Measurements from ENCODE around the gene NLGN2. TPM values are rescaled to one million over a fixed set of nuclear protein-coding genes. Genes with fewer than 3 reads are reported as not detected.

NLGN2 gene
- total and polyA plus RNA-seq, 4 donors, result 0.24 to 2.4 (median 0.90) TPM

DNA sequence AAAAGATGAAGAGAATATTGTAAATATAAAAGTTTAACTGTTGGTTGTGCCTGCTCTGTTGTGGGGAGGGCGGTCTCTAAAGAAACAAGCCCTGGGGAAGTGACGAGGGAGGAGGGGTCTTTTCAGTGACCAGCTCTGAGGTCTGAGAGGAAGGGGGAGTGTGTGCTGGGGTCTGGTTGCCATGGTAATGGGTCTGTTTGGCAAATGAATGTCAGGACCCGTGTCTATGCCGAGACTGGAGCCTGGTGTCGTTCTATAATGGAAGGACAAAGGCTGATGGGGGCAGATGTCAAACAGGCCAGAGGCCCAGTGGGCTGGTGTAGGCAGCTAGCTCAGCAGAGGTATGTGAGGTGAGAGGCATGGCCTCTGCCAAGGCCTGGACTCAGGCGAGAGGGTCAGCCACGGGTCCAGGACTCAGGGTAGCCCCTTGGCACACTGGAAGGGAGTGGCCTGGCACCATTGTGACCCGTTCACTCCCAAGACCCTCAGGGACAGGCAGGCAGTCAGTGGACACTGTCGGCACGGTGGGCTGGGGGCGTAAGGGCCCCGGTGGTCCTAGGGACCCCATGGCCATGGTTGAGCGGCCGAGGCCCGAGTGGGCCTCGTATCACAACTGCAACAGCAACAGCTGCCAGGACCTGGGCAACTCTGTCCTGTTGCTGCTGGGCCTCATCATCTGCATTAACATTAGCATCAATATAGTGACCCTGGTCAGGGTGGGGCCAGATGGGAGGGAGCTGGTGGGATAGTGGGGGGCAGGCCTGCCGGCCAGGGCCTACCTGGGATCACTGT, 12.4 kb downstream of the NLGN2 start, which contains the start of gene SPEM1:
Gene SPEM1 (plus strand): TSS at position 506 of the 792 bp plus-strand sequence. CDS start 61 bp downstream, at position 567.
- TF ChIP-seq YY1 (IDR thresholded peaks at IDR 0.05) (no peak), JUND (IDR thresholded peaks at IDR 0.05) (no peak), EGR1 (IDR thresholded peaks at IDR 0.05; ENCODE audit: low read depth in 2 of 2) (no peak), HNF4G (IDR thresholded peaks at IDR 0.05) (no peak), FOXA1 (IDR thresholded peaks at IDR 0.05) (no peak), RAD21 (IDR thresholded peaks at IDR 0.05) (no peak), FOXA2 (IDR thresholded peaks at IDR 0.05) (no peak), NR2F2 (IDR thresholded peaks at IDR 0.05) (no peak), RXRA (IDR thresholded peaks at IDR 0.05) (no peak)
- TF ChIP-seq, protein P1, sequence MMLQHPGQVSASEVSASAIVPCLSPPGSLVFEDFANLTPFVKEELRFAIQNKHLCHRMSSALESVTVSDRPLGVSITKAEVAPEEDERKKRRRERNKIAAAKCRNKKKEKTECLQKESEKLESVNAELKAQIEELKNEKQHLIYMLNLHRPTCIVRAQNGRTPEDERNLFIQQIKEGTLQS (IDR thresholded peaks at IDR 0.05), result no peak
- TF ChIP-seq, protein P2, sequence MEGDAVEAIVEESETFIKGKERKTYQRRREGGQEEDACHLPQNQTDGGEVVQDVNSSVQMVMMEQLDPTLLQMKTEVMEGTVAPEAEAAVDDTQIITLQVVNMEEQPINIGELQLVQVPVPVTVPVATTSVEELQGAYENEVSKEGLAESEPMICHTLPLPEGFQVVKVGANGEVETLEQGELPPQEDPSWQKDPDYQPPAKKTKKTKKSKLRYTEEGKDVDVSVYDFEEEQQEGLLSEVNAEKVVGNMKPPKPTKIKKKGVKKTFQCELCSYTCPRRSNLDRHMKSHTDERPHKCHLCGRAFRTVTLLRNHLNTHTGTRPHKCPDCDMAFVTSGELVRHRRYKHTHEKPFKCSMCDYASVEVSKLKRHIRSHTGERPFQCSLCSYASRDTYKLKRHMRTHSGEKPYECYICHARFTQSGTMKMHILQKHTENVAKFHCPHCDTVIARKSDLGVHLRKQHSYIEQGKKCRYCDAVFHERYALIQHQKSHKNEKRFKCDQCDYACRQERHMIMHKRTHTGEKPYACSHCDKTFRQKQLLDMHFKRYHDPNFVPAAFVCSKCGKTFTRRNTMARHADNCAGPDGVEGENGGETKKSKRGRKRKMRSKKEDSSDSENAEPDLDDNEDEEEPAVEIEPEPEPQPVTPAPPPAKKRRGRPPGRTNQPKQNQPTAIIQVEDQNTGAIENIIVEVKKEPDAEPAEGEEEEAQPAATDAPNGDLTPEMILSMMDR (IDR thresholded peaks at IDR 0.05; ENCODE audit: low read depth, low read length, missing input control), result no peak
- TF ChIP-seq, protein P3, sequence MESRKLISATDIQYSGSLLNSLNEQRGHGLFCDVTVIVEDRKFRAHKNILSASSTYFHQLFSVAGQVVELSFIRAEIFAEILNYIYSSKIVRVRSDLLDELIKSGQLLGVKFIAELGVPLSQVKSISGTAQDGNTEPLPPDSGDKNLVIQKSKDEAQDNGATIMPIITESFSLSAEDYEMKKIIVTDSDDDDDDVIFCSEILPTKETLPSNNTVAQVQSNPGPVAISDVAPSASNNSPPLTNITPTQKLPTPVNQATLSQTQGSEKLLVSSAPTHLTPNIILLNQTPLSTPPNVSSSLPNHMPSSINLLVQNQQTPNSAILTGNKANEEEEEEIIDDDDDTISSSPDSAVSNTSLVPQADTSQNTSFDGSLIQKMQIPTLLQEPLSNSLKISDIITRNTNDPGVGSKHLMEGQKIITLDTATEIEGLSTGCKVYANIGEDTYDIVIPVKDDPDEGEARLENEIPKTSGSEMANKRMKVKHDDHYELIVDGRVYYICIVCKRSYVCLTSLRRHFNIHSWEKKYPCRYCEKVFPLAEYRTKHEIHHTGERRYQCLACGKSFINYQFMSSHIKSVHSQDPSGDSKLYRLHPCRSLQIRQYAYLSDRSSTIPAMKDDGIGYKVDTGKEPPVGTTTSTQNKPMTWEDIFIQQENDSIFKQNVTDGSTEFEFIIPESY (IDR thresholded peaks at IDR 0.05), result no peak
- Histone ChIP-seq H3K9ac (ENCODE audit: low read depth in 1 of 2, low read length in 2 of 2) (no peak within 1 kb of the TSS), H3K27ac (ENCODE audit: low read depth in 1 of 2, low read length in 2 of 2) (no peak within 1 kb of the TSS), H3K9me3 (ENCODE audit: control insufficient read depth in 4 of 4, low read length in 3 of 4) (no peaks in the 10 kb centered on the region), H3K4me3 (ENCODE audit: low read depth in 1 of 3, low read length in 3 of 3) (no peak within 1 kb of the TSS), H3K27me3 (ENCODE audit: control insufficient read depth in 4 of 4, insufficient read depth in 4 of 4, low read length in 3 of 4) (no peaks in the 10 kb centered on the region), H3K4me1 (ENCODE audit: control insufficient read depth in 4 of 4, insufficient read depth in 4 of 4, low read length in 3 of 4) (no peaks in the 10 kb centered on the region), H3K36me3 (ENCODE audit: control insufficient read depth in 4 of 4, insufficient read depth in 3 of 4, low read depth in 1 of 4, low read length in 3 of 4) (no peaks in the 10 kb centered on the region)
- 85% methylated on average over 17 of the region's 17 CpGs for WGBS
- no peak for DNase-seq (ENCODE audit: low spot score)

DNA sequence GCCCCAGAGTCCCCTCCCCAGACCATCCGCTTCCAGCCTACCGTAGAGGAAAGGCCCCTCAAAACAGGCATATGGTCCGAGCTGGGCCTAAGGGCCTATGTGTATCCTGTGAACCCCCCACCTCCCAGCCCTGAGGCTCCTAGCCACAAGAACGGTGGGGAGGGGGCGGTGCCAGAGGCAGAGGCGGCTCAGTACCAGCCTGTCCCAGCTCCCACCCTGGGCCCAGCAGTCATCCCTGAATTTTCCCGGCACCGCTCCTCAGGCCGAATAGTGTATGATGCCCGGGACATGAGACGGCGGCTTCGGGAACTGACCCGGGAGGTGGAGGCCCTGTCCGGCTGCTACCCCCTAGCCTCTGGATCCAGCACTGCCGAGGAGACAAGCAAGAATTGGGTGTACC, 13.5 kb downstream of the NLGN2 start:
- Histone ChIP-seq H3K9ac (ENCODE audit: low read depth in 1 of 2, low read length in 2 of 2) (no peak overlapping the region), H3K27ac (ENCODE audit: low read depth in 1 of 2, low read length in 2 of 2) (no peak overlapping the region), H3K27me3 (ENCODE audit: control insufficient read depth in 4 of 4, insufficient read depth in 4 of 4, low read length in 3 of 4) (no peaks in the 10 kb centered on the region), H3K36me3 (ENCODE audit: control insufficient read depth in 4 of 4, insufficient read depth in 3 of 4, low read depth in 1 of 4, low read length in 3 of 4) (no peaks in the 10 kb centered on the region), H3K9me3 (ENCODE audit: control insufficient read depth in 4 of 4, low read length in 3 of 4) (no peaks in the 10 kb centered on the region), H3K4me3 (ENCODE audit: low read depth in 1 of 3, low read length in 3 of 3) (no peak overlapping the region), H3K4me1 (ENCODE audit: control insufficient read depth in 4 of 4, insufficient read depth in 4 of 4, low read length in 3 of 4) (no peaks in the 10 kb centered on the region)
- DNase-seq (ENCODE audit: low spot score), result no peak
- WGBS, result 95% methylated on average over 16 of the region's 16 CpGs
- TF ChIP-seq, protein P3 (IDR thresholded peaks at IDR 0.05), result no peak
- TF ChIP-seq, protein P2 (IDR thresholded peaks at IDR 0.05; ENCODE audit: low read depth, low read length, missing input control), result no peak
